ENCODE data around the gene CDC42BPG.

CDC42BPG gene

DNA sequence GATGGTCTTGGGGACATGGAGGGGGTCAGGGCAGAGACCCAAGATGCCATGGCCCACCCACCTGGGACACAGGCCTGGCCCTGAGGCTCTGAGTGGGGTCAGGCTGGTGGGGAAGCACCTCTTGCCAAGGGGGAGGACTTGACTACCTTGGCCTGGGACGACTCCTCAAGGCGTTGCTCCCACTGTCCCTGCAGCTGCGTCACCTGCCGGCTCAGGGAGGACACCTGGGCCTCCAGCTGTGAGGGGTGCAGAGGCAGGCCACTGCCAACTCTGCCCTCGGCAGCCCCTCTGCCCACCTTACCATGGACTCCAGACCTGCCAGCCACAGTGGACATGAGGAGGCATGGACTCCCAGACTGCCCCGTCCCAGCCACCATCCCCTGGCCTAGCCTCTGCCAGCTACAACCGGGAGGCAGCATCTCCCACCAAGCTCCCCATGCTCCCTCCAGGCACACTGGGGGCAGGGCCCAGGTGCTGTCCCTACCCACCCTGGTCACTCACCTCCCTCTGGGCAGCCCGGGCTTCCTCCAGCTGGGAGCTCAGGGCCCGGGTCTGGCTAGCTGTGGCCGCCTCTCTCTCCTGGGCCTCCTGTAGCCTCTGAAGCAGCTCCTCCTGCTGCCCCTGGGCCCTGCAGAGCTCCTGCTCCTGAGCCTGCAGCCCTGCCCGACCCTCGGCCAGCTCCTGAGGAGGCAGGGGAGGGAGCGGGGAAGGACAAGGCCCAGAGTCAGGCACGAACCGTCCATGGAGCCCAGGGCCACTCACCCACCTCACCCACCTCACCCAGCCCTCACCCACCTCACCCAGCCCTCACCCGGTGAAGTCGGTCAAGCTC, 8.6 kb downstream of the CDC42BPG start:
- DNase-seq (ENCODE audit: low spot score) = no peak
- Histone ChIP-seq H3K4me3 (no peak overlapping the region), H3K27ac (no peak overlapping the region)
- TF ChIP-seq, protein P1, sequence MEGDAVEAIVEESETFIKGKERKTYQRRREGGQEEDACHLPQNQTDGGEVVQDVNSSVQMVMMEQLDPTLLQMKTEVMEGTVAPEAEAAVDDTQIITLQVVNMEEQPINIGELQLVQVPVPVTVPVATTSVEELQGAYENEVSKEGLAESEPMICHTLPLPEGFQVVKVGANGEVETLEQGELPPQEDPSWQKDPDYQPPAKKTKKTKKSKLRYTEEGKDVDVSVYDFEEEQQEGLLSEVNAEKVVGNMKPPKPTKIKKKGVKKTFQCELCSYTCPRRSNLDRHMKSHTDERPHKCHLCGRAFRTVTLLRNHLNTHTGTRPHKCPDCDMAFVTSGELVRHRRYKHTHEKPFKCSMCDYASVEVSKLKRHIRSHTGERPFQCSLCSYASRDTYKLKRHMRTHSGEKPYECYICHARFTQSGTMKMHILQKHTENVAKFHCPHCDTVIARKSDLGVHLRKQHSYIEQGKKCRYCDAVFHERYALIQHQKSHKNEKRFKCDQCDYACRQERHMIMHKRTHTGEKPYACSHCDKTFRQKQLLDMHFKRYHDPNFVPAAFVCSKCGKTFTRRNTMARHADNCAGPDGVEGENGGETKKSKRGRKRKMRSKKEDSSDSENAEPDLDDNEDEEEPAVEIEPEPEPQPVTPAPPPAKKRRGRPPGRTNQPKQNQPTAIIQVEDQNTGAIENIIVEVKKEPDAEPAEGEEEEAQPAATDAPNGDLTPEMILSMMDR (IDR thresholded peaks at IDR 0.05) = no peak

DNA sequence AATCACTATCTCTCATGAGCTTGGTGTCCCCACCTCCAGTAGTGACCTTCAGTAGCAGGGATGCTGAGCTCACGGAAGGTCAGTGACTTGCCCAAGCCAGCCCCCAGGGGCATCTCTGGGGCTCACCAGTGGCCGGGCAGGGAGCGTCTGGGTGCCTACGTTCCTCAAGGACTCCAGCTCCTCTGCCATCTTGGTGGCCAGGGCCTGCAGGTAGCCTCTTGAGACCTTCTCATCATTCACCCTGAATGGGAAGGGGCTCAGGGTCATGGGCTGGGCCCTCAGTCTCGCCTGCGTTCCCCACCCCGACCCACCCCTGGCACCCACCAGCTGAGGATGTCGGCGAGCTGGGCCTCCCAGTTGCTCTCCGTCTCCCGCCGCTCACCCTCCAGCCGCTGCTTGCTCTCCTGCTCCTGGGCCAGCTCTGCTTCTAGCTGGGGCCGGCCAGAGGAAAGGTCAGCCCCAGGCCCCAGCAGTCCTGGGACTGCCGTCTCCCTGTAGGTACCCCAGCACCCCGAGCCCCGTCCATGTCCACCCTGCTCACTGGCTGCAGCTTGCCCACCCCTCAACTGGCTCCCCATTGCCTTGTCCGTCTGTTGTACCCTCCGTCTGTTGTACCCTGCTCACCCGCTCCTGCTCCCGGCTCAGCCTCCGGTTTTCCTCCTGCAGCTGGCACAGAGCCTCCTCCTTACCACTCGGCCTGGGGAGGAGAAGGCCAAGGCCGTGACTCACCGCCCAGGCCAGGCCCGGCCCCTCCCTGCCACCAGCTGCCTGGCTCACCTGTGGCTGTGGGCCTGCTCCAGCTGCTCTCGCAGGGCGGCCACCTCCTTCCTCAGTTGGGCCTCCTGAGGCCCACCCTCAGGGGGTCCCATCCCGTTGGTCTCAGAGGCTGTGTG, 9.5 kb downstream of the CDC42BPG start:
- Histone ChIP-seq H3K4me3 (no peak overlapping the region), H3K27ac (no peak overlapping the region)
- no peak for DNase-seq (ENCODE audit: low spot score)
- TF ChIP-seq, protein P1 (IDR thresholded peaks at IDR 0.05) = no peak

DNA sequence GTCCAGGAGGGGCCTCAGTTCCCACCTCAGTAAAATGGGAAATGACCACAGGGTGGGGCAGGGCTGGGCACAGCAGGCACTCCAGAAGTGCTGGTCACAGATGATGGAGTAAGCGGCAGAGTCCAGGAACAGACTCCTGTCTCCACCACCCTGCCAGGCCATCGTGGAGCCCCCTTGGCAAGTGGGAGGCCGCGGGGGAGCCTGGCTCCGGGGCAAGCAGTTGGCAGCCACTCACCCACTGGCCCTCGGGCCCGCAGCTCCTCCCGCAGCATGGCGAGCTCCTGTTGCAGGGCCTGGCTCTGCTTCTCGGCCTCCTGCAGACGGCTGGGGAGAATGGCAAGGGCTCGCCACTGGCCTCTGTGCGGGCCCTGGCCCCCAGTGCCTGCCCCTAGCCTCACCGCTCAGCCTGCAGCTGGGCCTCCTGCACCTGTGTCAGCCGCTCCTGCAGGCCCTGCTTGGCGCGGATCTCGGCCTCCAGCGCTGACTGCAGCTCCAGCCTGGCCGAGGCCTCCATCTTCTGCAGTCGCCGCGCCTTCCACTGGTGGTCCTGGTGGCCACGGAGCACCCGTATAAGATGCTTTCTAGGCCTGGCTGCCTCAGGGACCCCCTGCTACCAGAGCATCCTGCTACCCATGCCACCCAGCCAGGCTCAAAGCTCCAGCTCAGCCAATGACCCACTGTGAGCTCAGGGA, 10.3 kb downstream of the CDC42BPG start:
- Histone ChIP-seq H3K27ac (no peak overlapping the region), H3K4me3 (no peak overlapping the region)
- TF ChIP-seq, protein P1 (IDR thresholded peaks at IDR 0.05) = no peak
- no peak for DNase-seq (ENCODE audit: low spot score)

DNA sequence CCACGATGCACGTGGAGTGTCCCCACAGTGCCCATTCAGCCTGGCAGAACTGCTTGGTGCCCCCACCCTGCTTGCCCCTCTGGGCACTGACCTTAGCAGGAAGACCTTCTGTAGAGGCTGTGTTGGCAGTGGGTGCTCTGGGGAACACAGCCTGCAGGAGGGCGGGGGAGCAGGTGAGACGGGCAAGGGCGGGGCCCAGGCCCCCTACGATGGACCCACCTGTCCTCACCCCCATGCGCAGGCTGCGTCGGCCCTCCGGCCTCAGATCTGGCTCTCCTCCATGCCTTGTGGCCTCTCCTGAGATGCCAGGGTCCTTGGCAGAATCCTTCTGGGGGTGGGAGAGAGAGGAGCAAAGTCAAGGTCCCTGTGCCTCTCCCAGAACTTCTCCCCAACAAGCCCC, 10.9 kb downstream of the CDC42BPG start:
- TF ChIP-seq, protein P1 (IDR thresholded peaks at IDR 0.05) = no peak
- no peak for DNase-seq (ENCODE audit: low spot score)

DNA sequence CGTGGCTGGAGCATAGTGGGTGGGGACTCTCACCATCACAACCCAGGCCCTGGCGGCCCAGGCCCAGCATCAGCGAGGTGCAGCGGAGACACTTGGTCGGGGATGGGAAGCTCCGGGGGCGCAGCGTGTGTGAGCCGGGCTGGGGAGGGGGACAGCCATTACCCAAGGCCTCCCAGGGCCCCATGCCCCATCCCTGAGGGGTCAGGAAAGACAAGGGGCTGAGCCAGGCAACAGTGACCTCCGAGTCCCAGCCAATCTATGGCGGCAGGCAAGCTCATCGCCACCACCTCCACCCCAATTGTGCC, 11.3 kb downstream of the CDC42BPG start:
- no peak overlapping the region for H3K27ac ChIP-seq

More for the DNA sequence above, 10.9 kb downstream of the CDC42BPG start:
- no peak overlapping the region for H3K4me3 ChIP-seq
- H3K27ac ChIP-seq = no peak overlapping the region

DNA sequence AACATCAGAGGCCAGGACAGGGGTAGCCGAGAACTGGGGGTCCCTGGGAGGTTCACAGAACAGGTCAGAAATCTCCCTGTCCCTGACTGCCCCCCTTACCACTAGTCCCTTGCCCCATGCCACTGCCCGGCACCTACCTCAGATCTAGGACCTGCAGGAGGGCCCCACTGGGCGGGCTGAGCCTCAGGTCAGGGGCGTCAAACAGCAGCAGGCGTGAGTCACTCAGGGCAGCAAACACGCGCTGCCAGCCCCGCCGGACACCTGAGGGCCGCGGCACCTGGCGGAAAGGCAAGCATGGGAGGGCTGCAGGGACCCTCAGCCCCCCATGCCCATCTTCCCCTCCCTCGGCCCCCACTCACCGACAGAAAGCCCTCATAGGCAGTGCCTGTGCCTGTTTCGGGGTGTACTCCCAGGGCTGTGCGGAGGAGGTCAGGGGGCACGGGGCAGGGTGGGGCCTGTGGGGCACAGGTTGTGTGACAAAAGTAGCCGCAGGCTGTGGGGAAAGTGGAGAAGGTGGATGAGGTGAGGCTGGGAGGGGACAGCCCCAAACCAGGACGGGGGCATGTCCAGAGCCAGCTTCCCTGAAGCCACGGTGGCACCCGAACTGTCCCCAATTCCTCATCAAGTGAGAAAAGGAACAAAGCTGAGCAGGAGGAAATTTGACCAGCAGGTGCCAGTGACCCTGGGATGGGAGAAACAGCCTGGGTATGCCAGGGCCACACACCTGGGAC, 11.8 kb downstream of the CDC42BPG start:
- Histone ChIP-seq H3K4me3 (no peak overlapping the region), H3K27ac (no peak overlapping the region)
- DNase-seq (ENCODE audit: low spot score) = no peak
- TF ChIP-seq, protein P1 (IDR thresholded peaks at IDR 0.05) = no peak

More for the DNA sequence above, 11.3 kb downstream of the CDC42BPG start:
- no peak for DNase-seq (ENCODE audit: low spot score)
- no peak overlapping the region for H3K4me3 ChIP-seq
- TF ChIP-seq, protein P1 (IDR thresholded peaks at IDR 0.05) = no peak

All from coronary artery (tissue), 2 donors.